Stimulated activated CD4-positive, alpha-beta T cell treated with anti-CD3 and anti-CD28 coated beads, Interleukin-4, amount 100 ng/mL, for 1 hour (primary cell): ENCODE data around the gene PPARGC1A.

ENCODE experiments used
- DNase-seq: peaks from one replicate; pipeline ENCODE4 v3.0.0-alpha.2; 2020

Gene PPARGC1A

GRCh38 chr4:23909671-23910070 is 19.8 kb upstream of the PPARGC1A start:
- no peak for DNase-seq

GRCh38 chr4:23906839-23907238 is 17.0 kb upstream of the PPARGC1A start:
- DNase-seq, result no peak

- DNase-seq, result no peak
These were observed 14.8 kb upstream of the PPARGC1A start for GRCh38 chr4:23904639-23905071.

DNA sequence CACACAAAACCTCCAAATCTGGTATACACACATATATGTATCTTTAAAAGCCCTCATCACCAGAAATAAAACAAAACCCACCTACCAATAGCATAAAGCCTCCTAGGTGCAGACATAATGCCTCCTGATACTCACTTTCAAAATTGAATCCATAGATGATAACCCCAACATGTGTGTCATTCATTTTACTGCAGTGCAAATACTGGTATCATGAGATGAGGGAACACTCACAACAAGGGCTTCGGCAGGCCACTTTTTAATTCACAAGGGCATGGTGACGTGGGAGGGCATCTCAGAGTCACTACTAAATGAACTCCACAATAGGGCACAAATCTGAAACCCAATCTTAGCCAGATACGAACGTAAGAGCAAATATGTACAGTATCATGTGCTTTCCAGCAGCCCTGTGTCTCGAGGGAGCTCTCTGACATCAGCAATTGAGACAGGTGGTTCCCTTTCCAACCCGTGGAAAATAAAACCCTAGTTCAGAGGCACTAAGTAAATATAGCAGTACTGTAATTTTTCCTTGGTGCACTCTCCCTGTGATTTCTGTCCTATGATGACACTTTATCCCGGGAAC is 14.1 kb upstream of the PPARGC1A start:
- DNase-seq, result no peak

- DNase-seq, result no peak
These were observed 12.5 kb upstream of the PPARGC1A start for GRCh38 chr4:23902222-23902804.

DNA sequence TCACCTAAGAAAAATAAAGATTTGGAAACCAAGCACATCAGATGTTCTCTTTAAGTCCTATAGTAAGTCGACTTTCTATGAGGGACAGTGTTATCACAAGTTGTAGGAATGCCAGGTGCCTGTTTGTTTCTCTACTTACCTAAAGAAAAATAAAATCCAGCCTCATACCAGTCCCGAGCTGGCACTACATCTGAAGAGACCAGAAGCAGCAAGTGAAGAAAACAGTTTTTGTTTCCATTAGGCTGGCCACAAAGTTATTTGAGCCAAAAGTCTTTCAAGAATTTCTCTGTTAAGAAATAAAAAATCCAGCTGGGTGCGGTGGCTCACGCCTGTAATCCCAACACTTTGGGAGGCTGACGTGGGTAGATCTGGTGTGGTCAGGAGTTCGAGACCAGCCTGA is 10.8 kb upstream of the PPARGC1A start:
- DNase-seq, result no peak

- DNase-seq, result no peak
These were observed 9.7 kb upstream of the PPARGC1A start for GRCh38 chr4:23899565-23899964.

DNA sequence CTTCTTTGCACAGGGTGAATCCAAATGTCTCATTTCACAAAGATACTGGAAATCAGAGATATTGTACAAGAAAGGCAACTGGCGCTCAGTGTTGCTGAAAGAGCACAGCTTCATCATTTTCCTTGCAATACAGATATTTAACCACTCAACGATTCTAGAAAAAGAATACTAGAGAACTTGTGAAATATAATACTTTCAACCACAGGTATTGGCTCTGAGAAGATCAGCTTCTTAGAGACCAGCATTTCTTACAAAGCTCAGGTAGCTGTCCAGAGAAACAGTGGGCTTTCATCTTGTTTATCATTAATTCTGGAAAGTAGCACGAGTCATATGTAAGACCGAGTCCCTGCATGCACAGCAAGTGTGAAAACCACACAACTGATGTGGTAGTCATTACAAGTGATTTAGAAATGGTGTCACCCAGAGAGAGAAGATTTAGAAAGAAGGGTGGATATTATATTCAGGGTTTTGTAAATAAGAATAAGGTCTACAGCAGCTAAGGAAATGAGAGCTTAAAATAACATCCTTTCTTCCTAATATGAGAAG is 7.8 kb upstream of the PPARGC1A start:
- no peak for DNase-seq

DNA sequence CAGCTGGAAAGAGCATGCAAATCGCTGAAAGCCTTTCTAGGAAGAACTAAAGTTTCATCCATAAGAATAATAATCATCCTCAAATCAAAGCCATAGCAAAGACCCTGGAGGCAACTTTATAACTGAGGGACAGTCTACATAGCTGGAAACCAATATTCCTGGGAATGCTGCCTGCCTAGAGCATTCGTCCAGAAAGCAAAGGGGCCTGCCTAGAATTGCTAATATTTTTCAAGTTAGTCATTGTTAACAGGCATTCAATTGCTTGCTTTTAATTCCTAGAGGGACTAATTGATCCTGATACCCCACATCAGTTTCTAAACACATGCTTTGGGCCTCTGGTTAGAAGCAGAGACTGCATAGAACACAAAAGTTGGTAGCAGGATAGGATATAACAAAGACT is 4.2 kb upstream of the PPARGC1A start:
- no peak for DNase-seq

DNA sequence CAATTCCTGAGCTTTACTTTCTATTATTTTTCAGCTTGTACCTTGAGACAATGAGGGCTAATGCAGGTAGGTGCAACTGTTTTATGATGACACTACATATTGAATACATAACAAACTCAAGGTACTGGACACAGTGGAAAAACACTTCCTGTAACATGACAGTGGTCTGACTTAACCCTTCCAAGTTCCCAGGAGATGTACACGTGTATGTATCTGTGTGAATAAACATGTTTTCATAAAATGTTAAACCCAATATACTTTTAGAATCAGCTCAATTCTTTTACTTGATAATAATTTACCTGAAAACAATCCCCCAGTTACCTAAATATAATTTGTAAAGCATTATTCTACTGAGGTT is 1.2 kb upstream of the PPARGC1A start:
- no peak for DNase-seq

DNA sequence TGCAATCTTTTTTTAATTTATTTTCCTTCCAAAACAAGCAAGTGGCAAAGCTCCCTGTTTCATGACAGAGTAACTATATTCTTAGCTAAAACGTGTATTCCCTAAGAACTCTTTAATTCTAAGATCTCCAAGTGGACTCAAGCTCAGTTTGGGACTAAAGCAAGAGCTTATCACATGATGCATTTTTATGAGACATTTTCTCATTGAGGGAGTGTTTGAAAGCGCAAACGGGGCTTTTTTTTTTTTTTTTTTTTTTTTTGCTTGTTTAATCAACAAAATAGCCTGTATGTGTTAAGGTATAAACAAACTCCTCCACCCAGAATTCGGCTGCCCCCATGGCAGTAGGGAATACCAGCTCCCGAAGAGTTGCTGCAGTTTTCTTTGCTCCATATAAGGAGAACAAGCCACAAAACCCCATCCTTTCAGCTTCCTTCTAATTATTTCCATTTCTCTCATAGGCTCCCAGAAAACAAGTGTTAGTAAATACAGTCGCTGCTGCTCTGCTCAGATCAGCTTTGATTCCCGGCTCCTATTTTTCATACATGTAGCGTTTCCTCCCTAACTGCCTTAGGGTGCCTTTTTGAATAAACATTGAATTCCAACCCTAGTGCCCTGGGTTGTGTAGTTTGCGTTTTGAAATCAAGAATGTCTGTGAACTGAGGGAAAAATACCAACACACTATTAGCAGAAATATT is 669 bp upstream of the PPARGC1A start:
- DNase-seq, result no peak

- DNase-seq, result no peak
These were observed 456 bp downstream of the PPARGC1A start for GRCh38 chr4:23889391-23889790.

DNA sequence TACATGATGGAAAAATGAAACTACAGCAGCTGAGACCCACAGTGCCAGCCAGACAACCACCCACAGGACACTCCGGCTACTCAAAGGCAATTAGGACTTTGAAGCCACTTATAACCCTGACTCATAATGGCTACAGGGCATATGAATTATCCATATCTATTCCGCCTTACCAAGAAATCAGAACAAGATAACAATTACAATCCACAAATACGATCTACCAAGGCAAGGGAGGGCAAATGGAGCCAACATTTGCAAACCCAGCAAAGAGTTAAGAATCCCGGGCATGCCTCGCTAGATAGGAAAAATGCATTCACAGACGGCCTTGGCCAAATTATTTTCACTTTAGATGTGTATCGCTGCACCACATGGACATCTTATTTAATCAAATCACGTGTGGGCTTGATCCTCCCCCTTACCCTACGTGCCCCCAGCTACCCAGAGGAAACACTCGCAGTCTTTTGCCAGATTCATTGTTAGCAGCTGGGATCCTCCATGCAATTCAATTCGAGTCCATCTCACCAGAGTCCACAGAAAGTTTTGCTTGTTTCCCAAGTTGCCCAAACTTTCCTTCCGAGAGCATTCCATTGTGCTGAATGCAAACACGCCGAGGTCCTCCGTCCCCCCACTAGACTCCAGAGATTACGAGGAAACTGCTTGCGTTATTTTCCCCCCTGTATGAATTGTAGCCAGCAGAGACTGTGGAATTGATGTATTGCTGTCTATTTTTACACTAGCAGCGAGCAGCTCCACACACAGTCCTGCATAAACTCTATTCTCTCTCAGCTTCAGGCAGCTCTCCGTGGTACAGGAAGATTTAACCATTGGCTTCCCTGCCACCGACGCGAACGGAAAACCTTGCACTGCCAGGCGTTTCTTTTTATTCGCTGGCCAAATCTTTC is 1.2 kb downstream of the PPARGC1A start:
- DNase-seq, result no peak

DNA sequence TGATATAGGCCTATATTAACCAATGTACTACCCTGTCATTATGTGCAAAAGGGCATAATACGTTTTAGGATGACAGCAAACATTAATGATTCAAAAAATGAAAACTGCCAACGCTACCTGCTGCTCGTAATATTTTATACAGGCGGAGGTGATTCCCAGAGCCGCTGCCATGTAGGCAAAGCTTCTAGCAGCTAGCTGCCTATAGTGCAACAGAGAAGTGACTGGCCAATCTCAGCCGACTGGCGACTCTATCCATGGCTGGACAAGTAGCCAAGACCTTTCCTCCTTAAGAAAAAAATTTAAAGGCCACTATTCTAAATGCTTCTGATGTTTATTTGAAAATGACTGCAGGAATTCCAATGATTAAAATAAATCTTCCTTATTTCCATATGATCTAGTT is 1.9 kb downstream of the PPARGC1A start:
- no peak for DNase-seq

- DNase-seq, result no peak
These were observed 2.7 kb downstream of the PPARGC1A start for GRCh38 chr4:23887173-23887572.

DNA sequence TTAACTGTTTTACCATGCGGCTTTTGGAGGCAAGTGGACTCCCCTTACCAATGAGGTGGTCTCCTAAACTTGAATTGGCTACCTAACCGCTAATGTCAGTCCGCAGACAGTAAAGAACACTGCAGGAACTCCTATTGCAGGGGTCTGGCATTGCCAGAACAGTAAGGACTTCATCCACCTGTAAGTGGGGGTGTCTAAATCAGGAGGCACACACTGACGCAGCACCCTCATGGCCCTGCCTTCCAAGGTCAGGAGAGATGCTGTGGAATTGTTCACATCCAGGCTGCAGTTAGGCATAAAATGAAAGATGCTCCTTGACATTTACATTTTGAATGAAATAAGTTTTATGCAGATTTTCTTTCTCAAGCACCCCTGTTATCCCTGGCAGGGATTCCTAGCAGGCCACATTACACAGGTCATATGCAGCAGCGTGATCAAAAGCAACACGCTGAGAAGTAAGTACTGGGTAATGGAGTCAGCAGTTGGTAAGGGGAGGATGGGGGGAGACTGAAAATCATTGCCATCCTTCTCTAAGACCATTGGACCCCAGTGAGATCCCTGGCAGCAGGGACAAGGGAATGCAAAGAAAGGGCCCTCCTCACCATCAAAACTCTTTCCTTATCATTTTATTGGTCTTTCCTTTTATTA is 3.8 kb downstream of the PPARGC1A start:
- DNase-seq, result no peak

DNA sequence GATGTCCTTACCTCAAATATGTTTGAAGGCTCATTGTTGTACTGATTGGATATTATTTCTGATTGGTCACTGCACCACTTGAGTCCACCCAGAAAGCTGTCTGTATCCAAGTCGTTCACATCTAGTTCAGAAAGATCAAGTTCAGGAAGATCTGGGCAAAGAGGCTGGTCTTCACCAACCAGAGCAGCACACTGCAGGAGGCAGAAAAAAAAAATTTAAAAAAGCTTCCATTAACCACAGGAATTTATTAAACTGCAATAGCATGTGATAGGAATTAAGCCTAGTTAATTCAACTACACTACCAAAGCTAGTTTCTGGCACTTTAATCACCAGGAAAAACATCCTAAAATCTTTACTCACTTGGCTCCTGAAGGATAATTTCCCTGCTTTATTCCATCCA is 5.1 kb downstream of the PPARGC1A start:
- no peak for DNase-seq

DNA sequence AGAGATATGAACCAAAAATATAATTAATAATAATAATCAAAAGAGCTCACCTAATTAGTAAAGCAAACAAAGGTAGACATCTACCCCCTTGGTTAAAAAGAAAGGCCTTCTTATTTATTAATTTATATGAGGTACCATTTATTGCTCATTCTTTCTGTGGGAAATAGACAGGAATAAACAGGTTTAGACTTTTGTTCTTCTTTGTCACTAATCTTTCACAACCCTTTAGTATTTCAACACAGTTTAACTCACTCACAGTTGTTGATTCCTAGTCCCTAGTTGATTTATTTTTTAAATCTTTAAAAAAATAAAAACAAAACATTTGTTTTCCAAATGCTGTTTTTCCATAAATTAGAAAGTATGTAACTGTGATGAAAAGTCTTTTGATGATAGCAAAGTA is 5.6 kb downstream of the PPARGC1A start:
- DNase-seq, result no peak

DNA sequence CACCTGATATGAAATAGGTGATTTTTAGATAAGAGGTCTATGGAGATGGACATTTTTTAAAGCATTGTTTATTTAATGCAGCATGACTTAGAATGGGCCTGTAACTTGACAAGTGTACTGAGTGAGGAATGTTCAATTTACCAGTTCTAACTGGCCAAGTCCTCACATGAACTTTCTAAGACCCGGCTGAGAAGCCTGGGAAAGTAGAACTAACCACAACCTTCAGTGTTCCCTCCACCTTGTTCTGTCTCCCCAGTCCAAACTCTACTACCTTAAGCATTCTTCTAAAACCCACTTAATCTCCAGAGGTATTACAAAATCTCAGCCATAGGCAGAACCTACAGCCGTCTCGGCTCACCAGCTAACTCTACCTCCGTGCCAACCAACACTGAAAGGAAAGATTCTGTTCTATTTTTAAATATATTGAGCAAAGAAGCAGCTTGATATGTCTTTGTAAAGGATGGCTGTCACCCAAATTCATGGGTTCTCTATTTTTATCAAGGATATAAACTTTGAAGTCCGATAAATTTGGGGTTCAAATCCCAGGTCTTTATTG is 6.8 kb downstream of the PPARGC1A start:
- no peak for DNase-seq

DNA sequence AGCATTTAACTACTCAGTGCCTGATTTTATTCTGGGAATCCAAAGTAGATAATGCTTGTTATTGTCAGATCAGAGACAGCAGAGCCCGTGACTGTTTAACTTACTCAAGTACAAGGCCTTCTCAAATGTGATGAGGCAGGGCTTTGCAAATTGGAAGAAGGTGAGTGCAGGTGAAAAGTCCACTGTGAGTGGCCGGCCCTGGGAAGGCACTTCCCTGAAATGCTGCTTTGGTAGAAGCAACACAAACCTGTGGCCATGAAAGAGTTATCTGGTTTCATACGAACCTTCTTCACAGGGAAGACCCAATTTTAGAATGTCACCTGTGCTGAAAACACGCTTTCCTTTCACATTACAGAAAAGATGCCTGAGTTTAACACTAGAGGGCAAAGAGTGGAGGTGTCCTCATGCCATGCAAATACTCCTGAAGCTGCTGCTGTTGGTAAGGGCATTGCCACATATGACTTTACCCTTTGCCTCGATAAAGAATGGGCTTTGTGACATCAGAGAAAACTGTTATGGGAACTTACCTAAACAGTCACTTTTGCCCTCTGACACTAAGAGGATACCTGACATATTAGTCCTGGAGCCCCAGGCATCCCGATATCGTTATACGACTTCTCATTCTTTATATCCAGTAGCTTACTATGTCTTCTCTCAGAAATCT is 8.0 kb downstream of the PPARGC1A start:
- DNase-seq, result no peak

DNA sequence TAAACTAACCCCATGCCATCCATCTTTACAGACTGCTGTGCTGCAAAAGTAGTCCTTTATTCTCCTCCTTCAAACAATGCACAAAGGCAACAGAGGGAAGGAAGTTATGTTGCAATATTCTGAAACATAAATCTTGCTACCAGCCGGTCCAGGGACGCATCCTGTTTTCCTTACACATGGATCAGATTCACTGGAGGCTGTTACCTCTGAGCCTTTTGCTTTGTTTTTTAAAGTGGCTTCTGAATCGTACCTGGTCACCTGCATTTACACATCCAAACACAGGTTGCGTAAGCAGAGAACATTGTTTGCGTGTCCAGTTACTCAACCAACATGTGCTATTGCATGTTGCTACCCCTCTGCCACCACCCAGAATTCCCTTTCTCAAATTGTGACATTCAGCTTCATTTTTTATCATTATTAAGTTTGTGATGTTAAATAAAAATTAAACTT is 8.8 kb downstream of the PPARGC1A start:
- no peak for DNase-seq
